B cell (primary cell): ENCODE results near the gene PDK2. TPM values are rescaled to one million over a fixed set of nuclear protein-coding genes. Genes with fewer than 3 reads are reported as not detected.

Source experiments
- ATAC-seq: fragments of 200-7000 bp; cut with Tn5 transposase; one replicate; pipeline ENCODE4 v1.10.0; 2021; ENCODE audit warnings: low read depth, mild to moderate bottlenecking, moderate number of reproducible peaks, moderate library complexity
- CTCF ChIA-PET: fragments of 350-600 bp; sonication (Branson Sonifier 250); formaldehyde crosslinking; loops from one replicate; lab custom pipeline; 2021; ENCODE audit warnings: antibody characterized with exemption, inconsistent platforms; lab: Charles Lee
- POLR2A ChIA-PET: fragments of 350-600 bp; sonication (Branson Sonifier 250); formaldehyde crosslinking; loops from one replicate; lab custom pipeline; 2021; ENCODE audit warnings: antibody characterized with exemption; lab: Charles Lee
- DNase-seq: peaks from one replicate; pipeline ENCODE4 v3.0.0; 2013
- H2AFZ ChIP-seq: 2 replicates; pipeline ENCODE4 v1.6.1; 2012; ENCODE audit warnings: mild to moderate bottlenecking, low read depth, low read length; ENCODE audit not compliant: insufficient read depth, poor library complexity, severe bottlenecking
- H3K27ac ChIP-seq, 2 donors: 1 replicate in 1 of 2; 2 replicates in 1 of 2; pipeline ENCODE4 v1.5.1; 2012 to 2013; ENCODE audit warnings: low read length in 2 of 2, mild to moderate bottlenecking in 2 of 2, moderate library complexity in 1 of 2
- H3K27me3 ChIP-seq, 4 experiments: fragments of 200-600 bp in 1 of 4; sonication (generic) in 1 of 4; replicated peaks in 1 of 4; 1 replicate in 2 of 4; 2 replicates in 2 of 4; pipeline versions ENCODE4 v1.6.1 to v1.7.0; 2013 to 2016; ENCODE audit warnings: low read length in 3 of 4, mild to moderate bottlenecking in 2 of 4, mixed read lengths in 1 of 4, moderate library complexity in 1 of 4; ENCODE audit not compliant: insufficient read depth in 4 of 4, control insufficient read depth in 3 of 4; ENCODE audit errors: control extremely low read depth in 1 of 4
- H3K36me3 ChIP-seq, 2 experiments: replicated peaks in 1 of 2; 1 replicate in 1 of 2; 2 replicates in 1 of 2; pipeline versions ENCODE4 v1.6.1 to v1.7.1; 2013; ENCODE audit warnings: low read length in 1 of 2; ENCODE audit not compliant: insufficient read depth in 2 of 2, control insufficient read depth in 1 of 2; ENCODE audit errors: control extremely low read depth in 1 of 2, extremely low read depth in 1 of 2
- H3K4me1 ChIP-seq, 2 donors: fragments of 200-600 bp in 1 of 2; sonication (generic) in 1 of 2; 1 replicate in 1 of 2; 2 replicates in 1 of 2; pipeline versions ENCODE4 v1.5.1 to v1.6.1; 2013 to 2017; ENCODE audit warnings: low read length in 2 of 2; ENCODE audit not compliant: control insufficient read depth in 2 of 2, insufficient read depth in 2 of 2
- H3K4me2 ChIP-seq: replicated peaks from 2 replicates; pipeline ENCODE3; 2012; ENCODE audit warnings: mild to moderate bottlenecking, low read depth, low read length; ENCODE audit not compliant: poor library complexity, severe bottlenecking
- H3K4me3 ChIP-seq, 5 experiments: fragments of 200-600 bp in 1 of 5; sonication (generic) in 1 of 5; 1 replicate in 3 of 5; 2 replicates in 2 of 5; pipeline versions ENCODE4 v1.5.1 to v1.7.0; 2011 to 2016; ENCODE audit warnings: low read length in 4 of 5, mild to moderate bottlenecking in 4 of 5, low read depth in 2 of 5, control low read depth in 1 of 5, moderate library complexity in 1 of 5; ENCODE audit not compliant: insufficient read depth in 1 of 5; ENCODE audit errors: control extremely low read depth in 1 of 5, extremely low read depth in 1 of 5
- H3K79me2 ChIP-seq: fragments of 200-600 bp; sonication (generic); one replicate; pipeline ENCODE4 v1.6.0; 2016; ENCODE audit warnings: low read length; ENCODE audit not compliant: control insufficient read depth, insufficient read depth
- H3K9ac ChIP-seq: fragments of 200-600 bp; sonication (generic); 2 replicates; pipeline ENCODE4 v1.6.1; 2017; ENCODE audit warnings: mild to moderate bottlenecking, low read length, moderate library complexity
- H3K9me3 ChIP-seq, 3 donors: one replicate each; pipeline versions ENCODE4 v1.6.1 to v1.7.1; 2013; ENCODE audit warnings: low read length in 2 of 3; ENCODE audit not compliant: control insufficient read depth in 2 of 3, insufficient read depth in 1 of 3; ENCODE audit errors: control extremely low read depth in 1 of 3
- H4K20me1 ChIP-seq: 2 replicates; pipeline ENCODE4 v1.6.0; 2012; ENCODE audit warnings: mild to moderate bottlenecking, low read length; ENCODE audit not compliant: insufficient read depth, control insufficient read depth, poor library complexity, severe bottlenecking
- H3K27ac Mint-ChIP-seq: one replicate; pipeline ENCODE4 v1.8.0; 2021; ENCODE audit warnings: mixed read lengths
- H3K27me3 Mint-ChIP-seq: one replicate; pipeline ENCODE4 v1.8.0; 2021; ENCODE audit warnings: mixed read lengths
- H3K4me1 Mint-ChIP-seq: one replicate; pipeline ENCODE4 v1.8.0; 2021; ENCODE audit warnings: mixed read lengths
- H3K4me3 Mint-ChIP-seq: one replicate; pipeline ENCODE4 v1.8.0; 2021; ENCODE audit warnings: mixed read lengths
- H3K9me3 Mint-ChIP-seq: one replicate; pipeline ENCODE4 v1.8.0; 2022; ENCODE audit warnings: mixed read lengths; ENCODE audit not compliant: insufficient read depth
- EZH2 ChIP-seq: IDR thresholded peaks from 2 replicates; pipeline ENCODE4 v1.6.1; 2012; ENCODE audit warnings: borderline replicate concordance, low read depth, mild to moderate bottlenecking, moderate library complexity, low read length; ENCODE audit not compliant: insufficient read depth, poor library complexity, severe bottlenecking
- WGBS: methylation state at CpG from one replicate; pipeline ENCODE4 v1.1.5; 2013; ENCODE audit warnings: missing lambda C conversion rate; ENCODE audit not compliant: insufficient coverage; 5-methylcytosine and 5-hydroxymethylcytosine counted together
- intact Hi-C: fragments of 100-400 bp; cut with micrococcal nuclease; formaldehyde crosslinking; loops from one replicate; pipeline ENCODE4 v1.10.0; 2022
- polyA plus RNA-seq: library from polyadenylated mRNA; depleted of rRNA; stranded (reverse); fragments of >200 nt; gene quantifications from 2 replicates; pipeline ENCODE4 v1.2.3, GENCODE V29; 2012
- total RNA-seq, 2 donors: library from RNA; stranded (reverse); fragments of 120-200 nt in 1 of 2; gene quantifications; 1 replicate in 1 of 2; 2 replicates in 1 of 2; pipeline versions ENCODE4 v1.2.3 to v1.2.4, GENCODE V29; 2013 to 2022
- TF ChIP-seq, protein P1 (sequence below): fragments of 200-600 bp; IDR thresholded peaks from one replicate; pipeline ENCODE4 v1.8.0; 2022; ENCODE audit warnings: antibody characterized with exemption, mild to moderate bottlenecking

The PDK2 gene
- total and polyA plus RNA-seq, 2 donors (not counting 1 experiment from before 2014, with no cell fraction given): 35.2 to 73.2 TPM

DNA sequence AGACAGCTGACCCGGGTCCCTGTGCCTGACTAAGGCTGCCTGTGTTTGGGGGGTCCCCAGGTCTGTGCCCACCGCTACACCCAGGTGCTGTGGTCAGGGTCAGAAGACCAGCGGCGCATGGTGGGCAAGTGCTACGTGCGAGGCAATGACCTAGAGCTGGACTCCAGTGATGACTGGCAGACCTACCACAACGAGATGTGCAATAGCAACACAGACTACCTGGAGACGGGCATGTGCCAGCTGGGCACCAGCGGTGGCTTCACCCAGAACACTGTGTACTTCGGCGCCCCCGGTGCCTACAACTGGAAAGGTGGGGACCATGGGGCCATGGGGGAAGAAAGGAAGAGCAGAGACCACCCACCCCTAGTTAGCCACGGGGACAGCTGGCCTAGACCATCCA is 27.2 kb upstream of the PDK2 start:
- H3K79me2 ChIP-seq: no peaks in the 10 kb centered on the region
- no peak overlapping the region for H3K9ac ChIP-seq

DNA sequence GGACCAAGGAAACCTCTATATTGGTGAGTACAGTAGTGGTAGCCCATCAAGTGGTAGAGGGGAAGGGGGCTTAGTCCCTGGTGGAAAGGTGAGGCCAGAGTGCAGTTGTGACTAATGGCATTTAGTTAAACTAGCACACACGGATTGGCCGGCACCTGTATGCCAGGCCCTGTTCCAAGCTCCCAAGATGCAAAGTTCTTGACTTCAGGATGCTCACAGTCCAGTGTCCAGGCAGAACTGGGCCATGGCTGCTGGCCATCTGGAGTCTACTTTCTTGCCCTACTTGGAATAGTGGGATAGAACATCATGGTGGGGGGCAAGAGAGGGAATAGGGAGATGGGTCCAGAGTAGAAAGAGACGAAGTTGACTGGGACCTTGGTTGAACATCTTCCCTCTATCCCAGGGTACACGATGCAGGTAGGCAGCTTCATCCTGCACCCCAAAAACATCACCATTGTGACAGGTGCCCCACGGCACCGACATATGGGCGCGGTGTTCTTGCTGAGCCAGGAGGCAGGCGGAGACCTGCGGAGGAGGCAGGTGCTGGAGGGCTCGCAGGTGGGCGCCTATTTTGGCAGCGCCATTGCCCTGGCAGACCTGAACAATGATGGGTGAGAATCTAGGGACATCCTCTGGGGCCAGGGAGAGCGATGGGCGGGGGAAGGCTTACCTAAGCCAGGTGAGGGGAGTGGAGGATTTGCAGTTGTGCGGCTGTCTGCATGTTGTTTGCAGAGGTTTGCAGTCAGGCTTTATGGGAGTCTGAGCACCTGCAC is 24.1 kb upstream of the PDK2 start:
- intact Hi-C loops: no loop called here
- CTCF ChIA-PET: no interaction called here
- TF ChIP-seq, protein P1, sequence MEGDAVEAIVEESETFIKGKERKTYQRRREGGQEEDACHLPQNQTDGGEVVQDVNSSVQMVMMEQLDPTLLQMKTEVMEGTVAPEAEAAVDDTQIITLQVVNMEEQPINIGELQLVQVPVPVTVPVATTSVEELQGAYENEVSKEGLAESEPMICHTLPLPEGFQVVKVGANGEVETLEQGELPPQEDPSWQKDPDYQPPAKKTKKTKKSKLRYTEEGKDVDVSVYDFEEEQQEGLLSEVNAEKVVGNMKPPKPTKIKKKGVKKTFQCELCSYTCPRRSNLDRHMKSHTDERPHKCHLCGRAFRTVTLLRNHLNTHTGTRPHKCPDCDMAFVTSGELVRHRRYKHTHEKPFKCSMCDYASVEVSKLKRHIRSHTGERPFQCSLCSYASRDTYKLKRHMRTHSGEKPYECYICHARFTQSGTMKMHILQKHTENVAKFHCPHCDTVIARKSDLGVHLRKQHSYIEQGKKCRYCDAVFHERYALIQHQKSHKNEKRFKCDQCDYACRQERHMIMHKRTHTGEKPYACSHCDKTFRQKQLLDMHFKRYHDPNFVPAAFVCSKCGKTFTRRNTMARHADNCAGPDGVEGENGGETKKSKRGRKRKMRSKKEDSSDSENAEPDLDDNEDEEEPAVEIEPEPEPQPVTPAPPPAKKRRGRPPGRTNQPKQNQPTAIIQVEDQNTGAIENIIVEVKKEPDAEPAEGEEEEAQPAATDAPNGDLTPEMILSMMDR: no peak
- TF ChIP-seq EZH2: no peak
- Mint-ChIP-seq H3K27ac (no peak overlapping the region), H3K4me3 (no peak overlapping the region), H3K4me1 (no peaks in the 10 kb centered on the region), H3K9me3 (peaks cover 6% of the 10 kb centered on the region), H3K27me3 (no peaks in the 10 kb centered on the region)
- DNase-seq (no peak), ATAC-seq (no peak)
- Histone ChIP-seq H3K36me3 (no peaks in the 10 kb centered on the region), H2AFZ (no peak overlapping the region), H4K20me1 (no peaks in the 10 kb centered on the region), H3K27me3 (peaks cover 0 to 8% (median 0%) of the 10 kb centered on the region in 4 experiments), H3K27ac (no peak overlapping the region), H3K4me2 (no peak overlapping the region), H3K4me3 (no peak overlapping the region), H3K9ac (no peak overlapping the region), H3K79me2 (no peaks in the 10 kb centered on the region), H3K4me1 (no peaks in the 10 kb centered on the region), H3K9me3 (peaks cover 0 to 14% (median 0%) of the 10 kb centered on the region in 3 donors)
- WGBS: 94% methylated on average over 15 of the region's 16 CpGs
- POLR2A ChIA-PET: interaction anchor here (0.6 kb wide), 1 partner anchor 84 kb away, joined by 5 read pairs; no protein-coding TSS in a partner anchor

More for the DNA sequence above, 27.2 kb upstream of the PDK2 start:
- CTCF ChIA-PET: interaction anchor here (1.1 to 2.6 kb wide), 3 partner anchors 12 to 19 kb away, joined by 3 to 10 read pairs (median 4); partner anchors contain the start of gene ITGA3
- Histone ChIP-seq H3K36me3 (no peaks in the 10 kb centered on the region), H3K27ac (no peak overlapping the region), H3K4me1 (no peaks in the 10 kb centered on the region), H3K4me3 (no peak overlapping the region), H2AFZ (no peak overlapping the region), H3K9me3 (peaks cover 0 to 14% (median 0%) of the 10 kb centered on the region in 3 donors), H4K20me1 (no peaks in the 10 kb centered on the region), H3K27me3 (peaks cover 0 to 8% (median 0%) of the 10 kb centered on the region in 4 experiments), H3K4me2 (no peak overlapping the region)
- no peak for ATAC-seq
- DNase-seq: no peak
- no peak overlapping the region for H3K4me3 Mint-ChIP-seq
- intact Hi-C loops: no loop called here
- WGBS: 95% methylated on average over 13 of the region's 13 CpGs
- H3K4me1 Mint-ChIP-seq: no peaks in the 10 kb centered on the region
- peaks cover 6% of the 10 kb centered on the region for H3K9me3 Mint-ChIP-seq
- H3K27me3 Mint-ChIP-seq: peaks cover 4% of the 10 kb centered on the region
- H3K27ac Mint-ChIP-seq: no peak overlapping the region
- TF ChIP-seq EZH2: no peak
- TF ChIP-seq, protein P1: no peak
- POLR2A ChIA-PET: no interaction called here
